ENCODE results near the gene WWC2.

Gene WWC2

GRCh38 chr4:183154701-183155391, 55.8 kb downstream of the WWC2 start:
- TF ChIP-seq, protein P1, sequence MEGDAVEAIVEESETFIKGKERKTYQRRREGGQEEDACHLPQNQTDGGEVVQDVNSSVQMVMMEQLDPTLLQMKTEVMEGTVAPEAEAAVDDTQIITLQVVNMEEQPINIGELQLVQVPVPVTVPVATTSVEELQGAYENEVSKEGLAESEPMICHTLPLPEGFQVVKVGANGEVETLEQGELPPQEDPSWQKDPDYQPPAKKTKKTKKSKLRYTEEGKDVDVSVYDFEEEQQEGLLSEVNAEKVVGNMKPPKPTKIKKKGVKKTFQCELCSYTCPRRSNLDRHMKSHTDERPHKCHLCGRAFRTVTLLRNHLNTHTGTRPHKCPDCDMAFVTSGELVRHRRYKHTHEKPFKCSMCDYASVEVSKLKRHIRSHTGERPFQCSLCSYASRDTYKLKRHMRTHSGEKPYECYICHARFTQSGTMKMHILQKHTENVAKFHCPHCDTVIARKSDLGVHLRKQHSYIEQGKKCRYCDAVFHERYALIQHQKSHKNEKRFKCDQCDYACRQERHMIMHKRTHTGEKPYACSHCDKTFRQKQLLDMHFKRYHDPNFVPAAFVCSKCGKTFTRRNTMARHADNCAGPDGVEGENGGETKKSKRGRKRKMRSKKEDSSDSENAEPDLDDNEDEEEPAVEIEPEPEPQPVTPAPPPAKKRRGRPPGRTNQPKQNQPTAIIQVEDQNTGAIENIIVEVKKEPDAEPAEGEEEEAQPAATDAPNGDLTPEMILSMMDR (IDR thresholded peaks at IDR 0.05; ENCODE audit: low read length, missing control alignments) = no peak
- DNase-seq (ENCODE audit: low read depth) = no peak
- no peak overlapping the region for H3K4me3 ChIP-seq (replicated peaks; ENCODE audit: low read depth, low read length)

- H3K4me3 ChIP-seq (replicated peaks; ENCODE audit: low read depth, low read length) = no peak overlapping the region
- DNase-seq (ENCODE audit: low read depth) = no peak
- TF ChIP-seq, protein P1 (IDR thresholded peaks at IDR 0.05; ENCODE audit: low read length, missing control alignments) = no peak
Measured at GRCh38 chr4:183155450-183156184, 56.6 kb downstream of the WWC2 start.

DNA sequence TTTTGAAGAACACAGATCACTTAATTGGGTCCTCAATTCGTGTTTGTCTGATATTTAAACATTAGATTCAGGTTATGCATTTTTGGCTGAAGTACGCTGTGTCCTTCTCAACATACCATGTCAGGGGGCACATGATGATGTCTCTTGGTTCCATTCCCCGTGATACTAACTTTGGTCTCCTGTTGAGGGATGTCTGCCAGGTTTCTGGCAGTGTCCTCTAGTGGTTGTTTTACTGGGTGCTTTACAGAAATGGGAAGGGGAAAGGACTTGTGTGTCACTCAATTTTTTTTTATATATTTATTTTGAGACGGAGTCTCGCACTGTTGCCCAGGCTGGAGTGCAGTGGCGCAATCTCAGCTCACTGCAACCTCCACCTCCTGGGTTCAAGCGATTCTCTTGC, 58.2 kb downstream of the WWC2 start:
- no peak for DNase-seq (ENCODE audit: low read depth)
- H3K4me3 ChIP-seq (replicated peaks; ENCODE audit: low read depth, low read length) = no peak overlapping the region
- TF ChIP-seq, protein P1 (IDR thresholded peaks at IDR 0.05; ENCODE audit: low read length, missing control alignments) = peak; percentile 9

- TF ChIP-seq, protein P1 (IDR thresholded peaks at IDR 0.05; ENCODE audit: low read length, missing control alignments) = no peak
- no peak overlapping the region for H3K4me3 ChIP-seq (replicated peaks; ENCODE audit: low read depth, low read length)
- peak; percentile 60 for DNase-seq (ENCODE audit: low read depth)
Measured at GRCh38 chr4:183158062-183158461, 59.0 kb downstream of the WWC2 start.

DNA sequence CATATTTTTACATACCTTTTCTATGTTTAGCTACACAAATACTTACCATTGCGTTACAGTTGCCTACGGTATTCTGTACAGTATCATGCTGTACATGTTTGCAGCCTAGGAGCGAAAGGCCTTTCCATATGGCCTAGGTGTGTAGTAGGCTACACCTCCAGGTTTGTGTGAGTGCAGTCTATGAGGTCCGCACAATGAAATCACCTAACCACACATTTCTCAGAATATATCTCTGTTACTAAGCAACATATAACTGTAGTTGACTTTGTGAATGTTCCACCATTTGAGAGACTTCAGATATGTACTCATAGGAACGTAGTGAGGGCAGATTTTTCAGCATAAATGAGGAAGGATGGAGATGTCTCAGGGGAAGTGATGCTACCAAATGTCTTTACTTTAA, 62.6 kb downstream of the WWC2 start:
- DNase-seq (ENCODE audit: low read depth) = no peak
- H3K4me3 ChIP-seq (replicated peaks; ENCODE audit: low read depth, low read length) = no peak overlapping the region
- TF ChIP-seq, protein P1 (IDR thresholded peaks at IDR 0.05; ENCODE audit: low read length, missing control alignments) = no peak

- TF ChIP-seq, protein P1 (IDR thresholded peaks at IDR 0.05; ENCODE audit: low read length, missing control alignments) = no peak
- DNase-seq (ENCODE audit: low read depth) = no peak
Measured at GRCh38 chr4:183163135-183163534, 64.1 kb downstream of the WWC2 start.

More at GRCh38 chr4:183163135-183163534, 64.1 kb downstream of the WWC2 start:
- H3K4me3 ChIP-seq (replicated peaks; ENCODE audit: low read depth, low read length) = no peak overlapping the region
